SHP77 treated with DMSO at 0.1 percent for 48 hours (cell line): ENCODE results near the gene EMP3.

ENCODE experiments used
- DNase-seq: peaks from one replicate; lab custom pipeline; 2025; lab: John Stamatoyannopoulos, UW

EMP3 gene

DNA sequence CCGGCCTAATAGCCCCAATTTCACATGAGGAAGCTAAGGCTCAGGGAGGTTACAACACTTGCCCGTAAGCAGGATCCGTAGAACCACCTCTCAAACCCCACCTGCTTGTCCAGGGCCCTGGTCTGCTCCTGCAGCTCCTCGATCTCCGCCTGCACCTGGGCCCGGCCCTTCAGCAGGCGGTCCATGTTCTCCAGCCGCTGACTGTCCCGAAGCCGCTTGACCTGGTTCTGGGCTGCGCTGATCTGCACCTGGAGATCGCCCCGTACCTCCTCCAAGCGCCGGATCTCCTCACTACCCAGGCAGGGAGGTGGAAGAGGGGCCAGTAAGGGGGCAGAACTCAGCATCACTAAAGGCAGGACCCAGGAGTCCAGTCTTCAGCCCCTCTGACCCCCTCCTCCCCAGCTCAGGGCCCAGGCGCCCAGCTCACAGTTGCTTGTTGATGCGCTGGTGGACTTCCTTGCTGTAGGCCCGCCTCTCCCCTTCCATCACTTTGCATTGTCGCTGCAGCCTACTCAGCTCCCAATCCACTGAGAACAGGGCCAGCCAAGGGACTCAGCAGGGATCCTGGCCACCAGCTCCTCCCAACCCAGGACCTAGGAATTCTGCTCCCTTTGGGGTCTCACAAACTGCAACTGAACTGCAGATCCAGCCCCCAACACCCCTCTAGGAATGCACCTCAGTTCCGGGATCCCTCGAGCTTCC, 6.9 kb upstream of the EMP3 start:
- DNase-seq = no peak

- DNase-seq = peak; percentile 25
Observed at GRCh38 chr19:48319647-48320541, 5.5 kb upstream of the EMP3 start.

DNA sequence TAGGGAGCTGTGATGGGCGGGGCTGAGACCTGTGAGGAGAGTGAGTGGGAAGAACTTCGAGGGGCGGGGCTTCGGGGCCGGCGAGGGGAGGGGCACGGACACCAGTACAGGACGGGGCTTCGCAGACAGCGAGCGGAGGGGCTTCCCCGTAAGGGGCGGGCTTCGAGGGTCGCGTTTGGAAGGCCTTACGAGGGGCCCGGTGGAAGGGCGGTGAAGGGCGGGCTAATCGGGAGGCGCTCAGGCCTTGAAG, 4.1 kb upstream of the EMP3 start:
- DNase-seq = peak; percentile 87

DNA sequence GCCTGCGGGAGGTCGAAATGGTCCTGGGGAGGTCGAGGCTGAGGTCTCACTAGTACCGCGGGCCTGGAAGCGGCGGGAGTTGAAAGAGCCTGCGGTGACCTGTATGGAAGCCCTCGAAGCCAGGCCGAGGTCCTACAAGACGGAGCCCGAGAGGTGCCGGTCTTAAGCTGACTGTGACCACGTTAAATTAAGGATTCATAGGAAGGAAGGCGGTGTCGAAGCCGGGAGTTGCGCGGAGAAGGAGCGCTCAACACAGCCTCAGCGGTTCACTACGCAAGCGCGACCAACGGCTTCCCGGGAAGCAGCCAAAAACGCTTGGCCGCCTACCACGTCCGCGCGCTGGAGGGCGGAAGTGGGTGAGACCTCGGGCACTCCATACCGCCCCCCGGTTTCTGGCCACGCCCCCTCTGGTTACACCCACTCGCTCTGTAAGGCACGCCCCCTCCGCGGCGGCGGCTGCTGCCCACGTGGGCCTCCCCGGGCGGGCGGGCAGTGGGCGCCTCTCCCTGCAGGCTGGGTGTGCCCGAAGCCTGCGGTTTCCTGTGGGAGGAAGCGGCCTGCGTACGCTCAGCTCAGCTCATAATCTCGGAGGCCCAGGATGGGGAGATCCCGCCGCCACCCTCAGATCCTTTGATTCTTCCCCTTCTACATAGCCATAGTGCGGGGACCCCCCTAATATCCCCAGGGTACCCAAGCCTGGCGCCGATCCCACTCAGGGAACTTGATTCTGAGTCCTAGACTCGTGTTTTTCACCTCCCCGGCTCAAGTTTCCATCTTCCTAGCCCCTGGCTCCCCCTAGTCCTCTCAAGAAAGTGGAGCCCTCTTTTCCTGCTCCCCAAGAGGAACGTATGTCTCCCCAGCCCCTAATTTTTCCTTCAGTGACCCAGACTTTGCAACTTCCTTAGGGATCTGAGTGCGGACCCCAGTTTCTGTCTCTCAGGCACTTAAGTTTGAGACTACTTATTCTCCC, 3.4 kb upstream of the EMP3 start:
- DNase-seq = peak; percentile 73

GRCh38 chr19:48329167-48329891, 4.0 kb downstream of the EMP3 start:
- peak; percentile 40 for DNase-seq

- DNase-seq = peak; percentile 81
Observed at GRCh38 chr19:48330012-48330681, 4.8 kb downstream of the EMP3 start.

GRCh38 chr19:48332351-48332661, 7.0 kb downstream of the EMP3 start:
- DNase-seq = no peak

DNA sequence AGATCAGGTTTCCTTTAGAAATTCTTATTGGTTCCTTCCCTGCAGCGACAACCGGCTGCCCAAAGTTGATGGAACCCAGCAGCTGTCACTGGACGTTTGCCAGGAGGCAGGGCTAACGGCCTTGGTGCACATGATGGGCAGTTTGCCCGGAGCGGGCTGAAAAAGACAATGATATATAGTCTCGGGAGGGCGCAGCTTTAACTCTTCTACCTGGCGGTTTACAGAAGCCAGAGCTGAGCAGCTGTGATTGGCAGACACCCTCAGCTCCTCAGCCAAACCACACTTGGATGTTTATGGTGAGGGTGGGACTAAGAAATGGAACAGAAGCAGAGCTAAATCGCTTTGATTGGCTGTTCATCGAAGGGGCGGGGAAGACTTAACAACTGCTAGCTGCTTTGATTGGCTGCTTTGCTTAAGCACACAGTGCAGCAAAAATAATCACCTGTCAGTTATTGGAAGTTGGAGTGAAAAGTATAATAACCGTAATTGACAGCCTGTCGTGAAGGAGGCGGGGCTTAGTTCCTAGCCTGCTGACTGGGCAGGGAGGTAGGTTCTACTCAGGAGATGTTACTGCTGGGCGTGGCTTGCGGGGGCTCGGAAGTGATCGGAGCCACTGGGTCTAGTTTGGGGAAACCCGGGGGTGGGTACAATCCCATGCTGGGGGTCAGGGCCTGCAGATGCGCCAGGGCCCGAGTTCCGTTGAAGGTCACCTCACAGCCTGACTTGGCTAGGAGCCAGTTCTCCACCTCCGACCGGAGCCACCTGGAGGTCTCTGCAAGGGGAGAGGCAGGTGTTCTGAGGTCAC, 7.5 kb downstream of the EMP3 start:
- DNase-seq = peak; percentile 100

DNA sequence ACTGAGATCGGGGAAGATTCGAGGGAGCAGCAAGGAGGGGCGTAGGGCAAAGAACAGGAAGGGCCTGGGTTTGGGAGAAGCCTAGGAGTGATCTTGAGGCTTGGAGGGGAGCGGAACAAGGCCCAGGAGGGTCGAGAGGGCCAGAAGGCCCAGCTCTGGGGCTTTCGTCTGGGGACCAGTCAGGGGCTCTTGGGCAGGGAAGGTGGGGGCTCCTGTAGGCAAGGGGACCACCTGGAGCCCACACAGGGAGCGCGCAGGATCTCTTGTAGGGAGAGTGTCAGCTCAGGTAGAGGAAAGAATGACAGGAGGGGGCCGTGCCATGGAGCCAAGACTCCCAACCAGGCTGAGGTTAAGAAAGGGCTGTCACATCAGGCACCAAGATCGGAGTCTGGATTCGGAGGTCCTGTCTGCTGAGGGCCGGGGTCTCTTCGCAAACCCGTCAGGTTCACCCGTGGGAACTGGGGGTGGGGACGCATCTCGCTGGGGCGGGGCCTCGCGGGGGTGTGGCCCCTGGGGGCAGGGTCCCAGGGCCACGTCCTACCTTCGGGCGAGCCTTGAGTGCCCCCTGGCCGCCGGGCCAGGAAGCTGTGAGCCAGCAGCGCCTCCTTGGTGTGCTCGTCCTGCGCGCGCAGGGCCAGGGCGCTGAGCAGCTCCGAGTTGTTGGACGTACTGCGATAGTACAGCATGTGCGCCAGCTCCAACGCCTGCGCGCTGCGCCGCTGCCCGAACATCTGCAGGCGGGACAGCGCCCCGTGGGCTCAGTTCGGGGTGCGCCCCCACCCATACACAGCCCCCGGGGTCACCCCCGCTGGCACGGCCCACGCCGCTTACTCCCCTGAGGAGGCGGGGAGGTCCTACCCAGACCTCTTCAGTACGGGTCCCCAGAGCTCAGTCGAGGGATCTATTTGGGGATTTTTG, 8.4 kb downstream of the EMP3 start:
- peak; percentile 65 for DNase-seq

DNA sequence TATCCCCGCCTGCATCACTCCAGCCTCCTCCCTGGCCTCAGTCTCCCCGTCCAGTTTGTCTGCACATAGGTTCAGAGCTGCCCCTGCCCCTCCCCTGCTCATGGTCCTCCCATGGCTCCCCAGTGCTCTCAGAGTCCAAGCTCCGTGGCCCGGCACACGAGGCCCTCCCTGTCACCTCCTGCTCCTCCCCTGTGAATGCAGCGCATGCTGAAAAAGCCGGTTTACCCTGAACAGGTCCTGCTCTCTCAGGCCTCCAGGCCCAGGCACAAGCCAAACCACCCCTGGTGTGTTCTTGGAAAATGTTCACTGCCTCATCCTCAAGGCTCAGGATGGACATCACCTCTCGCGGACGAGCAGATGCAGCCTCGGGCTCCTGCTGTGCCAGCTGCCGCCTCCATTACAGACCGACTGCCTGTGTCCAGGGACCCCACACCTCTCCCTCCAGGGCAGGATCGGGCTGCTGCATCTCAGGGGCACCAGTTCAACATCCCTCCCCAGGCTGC, 13.0 kb downstream of the EMP3 start:
- DNase-seq = no peak

DNA sequence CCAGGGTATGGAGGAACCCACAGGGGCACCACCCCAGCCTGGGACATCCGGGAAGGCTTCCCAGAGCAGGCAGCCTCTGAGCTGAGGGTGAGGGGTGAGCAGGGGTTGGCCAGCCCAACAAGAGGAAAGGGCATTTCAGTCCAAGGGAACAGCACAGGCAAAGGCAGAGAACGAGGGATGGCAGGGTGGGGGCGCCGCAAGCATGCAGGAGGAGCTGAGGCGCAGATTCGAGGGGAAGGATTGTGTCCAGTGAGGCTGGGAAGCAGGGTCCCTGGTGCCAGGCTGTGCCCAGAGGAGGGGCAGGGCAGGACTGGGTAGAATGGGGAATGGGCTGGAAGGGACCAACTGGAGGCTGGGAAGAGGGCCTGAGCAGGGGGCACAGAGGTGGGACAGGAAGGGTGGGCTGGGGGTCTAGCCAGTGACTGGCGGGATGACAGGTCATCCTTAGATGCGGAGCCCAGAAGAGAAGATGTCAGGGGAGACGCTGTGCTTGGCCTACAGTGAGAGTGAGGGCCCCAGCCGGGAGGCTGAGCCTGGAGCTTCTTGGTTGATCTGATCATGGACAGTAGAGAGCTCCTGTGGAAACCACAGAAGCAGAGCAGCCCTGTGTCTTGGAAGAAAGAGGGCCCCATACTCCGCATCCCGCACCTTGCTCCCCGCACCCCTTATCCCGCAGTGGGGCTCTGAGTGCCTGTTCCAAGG, 13.6 kb downstream of the EMP3 start:
- no peak for DNase-seq

- no peak for DNase-seq
Observed at GRCh38 chr19:48340995-48341394, 15.6 kb downstream of the EMP3 start.

DNA sequence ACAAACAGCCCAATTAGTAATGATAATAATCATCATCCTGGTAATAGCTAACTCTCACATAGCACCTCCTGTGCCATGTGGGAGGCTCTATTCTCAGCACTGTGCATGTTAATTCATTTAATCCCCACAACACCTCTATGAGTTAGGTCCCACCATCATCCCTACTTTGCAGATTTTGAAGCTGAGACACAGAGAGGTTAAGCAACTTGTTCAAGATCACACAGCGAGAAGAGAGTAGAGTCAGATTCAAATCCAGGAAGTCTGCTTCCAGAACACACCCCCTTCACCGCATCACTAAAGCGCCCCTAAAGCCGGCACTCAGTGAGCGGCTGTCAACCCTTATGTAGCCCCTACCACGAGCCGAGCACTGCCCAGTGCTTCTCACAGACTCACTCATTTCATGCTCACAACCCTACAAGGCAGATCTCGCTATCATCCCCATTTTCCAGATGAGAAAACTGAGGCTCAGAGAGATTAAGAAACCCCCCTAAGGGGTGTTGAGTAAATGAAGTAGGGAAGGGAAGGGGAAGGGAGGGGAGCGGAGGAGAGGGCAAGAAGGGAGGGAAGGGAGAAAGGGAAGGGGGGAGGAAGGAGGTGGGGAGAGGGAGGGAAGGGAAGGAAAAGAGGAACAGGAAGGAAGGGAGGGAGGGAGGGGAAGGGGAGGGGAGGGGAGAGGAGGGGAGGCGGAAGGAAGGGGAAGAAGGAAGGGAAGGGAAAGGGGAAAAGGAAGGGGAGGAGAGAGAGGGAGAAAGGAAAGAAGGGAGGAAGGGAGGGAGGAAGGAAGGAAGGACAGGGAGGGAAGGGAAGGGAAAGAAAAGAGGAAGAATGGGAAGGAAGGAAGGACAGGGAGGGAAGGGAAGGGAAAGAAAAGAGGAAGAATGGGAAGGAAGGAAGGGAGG, 16.4 kb downstream of the EMP3 start:
- DNase-seq = no peak

GRCh38 chr19:48342414-48342738, 17.0 kb downstream of the EMP3 start:
- DNase-seq = no peak

DNA sequence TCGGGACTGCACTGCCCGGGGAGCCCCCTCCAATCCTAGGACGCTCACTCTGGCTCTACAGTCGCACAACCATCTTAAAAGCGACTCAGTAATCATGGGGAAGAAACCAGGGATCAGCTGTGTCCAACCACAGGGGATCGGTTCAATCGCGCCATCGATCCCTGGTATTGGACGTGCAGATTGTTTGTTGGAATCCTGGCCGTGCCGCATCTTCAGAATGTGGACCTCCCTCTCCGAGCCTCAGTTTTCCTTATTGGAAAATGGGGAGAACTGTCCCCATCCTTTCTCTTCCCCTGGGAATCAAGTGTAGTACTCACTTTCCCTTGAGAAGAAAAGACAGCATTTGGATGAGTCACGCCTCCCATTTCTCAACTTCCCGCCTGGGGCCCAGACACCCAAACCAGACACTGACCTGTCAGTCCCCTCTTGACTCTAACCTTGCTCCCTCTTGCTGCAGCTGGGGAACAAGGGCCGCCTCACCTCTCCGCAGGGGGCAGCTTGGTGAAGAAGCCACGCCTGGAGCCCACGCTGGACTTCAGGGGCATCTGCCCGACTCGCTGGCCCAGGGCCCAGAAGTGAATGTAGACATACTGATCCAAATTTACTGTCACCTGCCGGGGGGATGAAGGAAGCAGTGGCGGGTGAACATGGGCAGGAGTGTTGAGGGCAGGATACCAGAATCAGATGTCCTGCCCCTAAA, 17.6 kb downstream of the EMP3 start:
- no peak for DNase-seq

GRCh38 chr19:48344892-48345291, 19.5 kb downstream of the EMP3 start:
- no peak for DNase-seq

GRCh38 chr19:48346191-48346590, 20.8 kb downstream of the EMP3 start:
- no peak for DNase-seq
